HG02852 (cell line): ENCODE results near the gene BDH2.
A peak's percentile ranks its signal among the peaks of the same experiment; 100 is the strongest.

Experiments
- ATAC-seq: cut with Tn5 transposase; IDR thresholded peaks from one replicate; pipeline ENCODE4 v1.9.1; 2021; ENCODE audit warnings: mild to moderate bottlenecking, moderate library complexity; ENCODE audit not compliant: unreplicated experiment

BDH2 gene

DNA sequence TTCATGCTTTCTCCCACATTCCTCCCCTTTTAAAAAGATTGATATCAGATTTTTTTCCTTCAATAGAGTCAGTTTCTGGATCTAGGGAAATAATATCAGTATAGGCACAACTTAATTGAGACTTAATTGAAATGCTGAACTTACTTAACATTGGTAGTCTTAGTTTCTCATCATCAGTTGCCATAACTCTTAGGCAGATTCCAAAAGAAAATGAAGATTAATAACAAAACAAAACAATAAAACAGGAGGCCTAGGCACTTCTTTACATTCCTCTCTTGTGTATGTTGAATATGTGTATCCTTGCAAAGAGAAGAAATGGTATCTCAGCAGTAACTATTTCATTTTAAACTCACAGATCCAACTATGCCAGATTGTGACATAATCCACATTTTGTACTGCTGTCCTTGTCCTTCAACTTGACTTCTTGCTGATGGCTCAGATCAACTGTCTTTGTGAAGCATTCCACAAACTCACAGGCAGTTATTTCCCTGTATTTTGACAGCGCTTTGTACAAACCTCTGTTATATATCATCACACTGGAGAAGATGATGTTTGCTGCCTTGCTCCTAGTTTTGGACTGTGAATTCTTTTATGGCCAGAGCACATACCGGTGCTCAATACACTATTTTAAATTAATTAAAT, 14.0 kb downstream of the BDH2 start:
- no peak for ATAC-seq

DNA sequence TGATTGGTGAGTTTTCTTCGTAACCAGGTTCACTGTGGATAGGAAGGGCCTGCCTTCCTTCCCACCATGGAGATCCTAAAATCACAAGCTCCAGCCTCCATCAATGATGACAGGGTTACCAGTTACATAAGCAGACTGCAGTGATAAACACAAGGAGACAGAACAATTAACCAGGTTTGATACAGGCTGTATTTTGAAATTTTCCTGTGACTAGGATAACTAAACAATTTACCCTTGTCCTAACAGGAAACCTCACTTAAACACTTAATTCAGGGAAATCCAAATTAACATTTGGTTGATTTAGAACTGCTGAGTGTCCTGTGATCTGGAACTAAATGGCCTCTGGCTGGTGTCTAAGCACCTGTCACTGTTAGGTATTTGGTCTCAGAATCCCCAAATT, 20.0 kb downstream of the BDH2 start:
- no peak for ATAC-seq

GRCh38 chr4:103076747-103077347, 22.8 kb downstream of the BDH2 start, which contains the start of gene SLC9B2:
Gene SLC9B2 (minus strand): TSS chr4:103076761. CDS start chr4:103067550, 9,211 bp downstream.
- peak; percentile 59 for ATAC-seq

DNA sequence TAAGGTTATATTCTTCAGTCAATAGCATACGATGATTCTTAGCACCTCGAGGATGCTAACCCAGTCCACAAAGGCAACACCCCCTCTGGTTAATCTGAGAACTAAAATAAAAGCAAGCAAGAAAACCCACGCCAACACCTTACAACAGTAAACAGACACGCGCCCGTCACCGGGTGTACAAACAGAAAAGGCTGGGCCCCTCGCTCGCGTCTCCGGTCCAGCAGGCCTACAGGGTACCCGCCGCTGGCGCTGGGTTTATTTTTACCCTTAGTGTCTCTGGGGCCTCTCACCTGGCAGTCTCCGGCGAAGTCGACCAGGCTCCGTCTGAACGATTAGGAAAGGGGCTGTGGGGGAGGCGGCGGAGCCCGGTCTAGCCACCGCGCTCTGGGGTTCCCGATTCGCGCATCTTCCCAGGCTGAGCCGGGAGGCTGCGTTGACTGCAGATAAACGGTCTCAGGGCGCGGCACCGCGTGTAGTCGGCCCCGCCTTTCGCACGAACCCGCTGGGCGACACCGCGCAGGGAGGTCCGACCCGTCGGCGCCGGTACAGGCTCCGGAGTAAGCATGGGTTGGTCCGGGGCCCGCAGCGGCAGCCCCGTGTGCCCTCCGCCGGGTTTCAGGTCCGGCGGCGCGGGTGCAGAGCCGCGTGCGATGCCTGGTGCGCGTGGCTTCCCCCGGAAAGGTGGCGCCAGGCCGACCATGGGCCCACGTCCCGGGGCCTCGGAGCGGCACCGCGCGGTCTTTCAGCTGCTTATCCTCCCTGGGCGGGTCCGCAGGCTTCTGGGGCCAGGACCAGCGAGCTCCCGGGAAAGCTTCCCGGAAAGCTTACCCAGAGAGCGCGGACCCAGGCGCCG, 23.5 kb downstream of the BDH2 start:
- peak; percentile 54 for ATAC-seq

GRCh38 chr4:103075435-103075893, 24.2 kb downstream of the BDH2 start:
- ATAC-seq = no peak

DNA sequence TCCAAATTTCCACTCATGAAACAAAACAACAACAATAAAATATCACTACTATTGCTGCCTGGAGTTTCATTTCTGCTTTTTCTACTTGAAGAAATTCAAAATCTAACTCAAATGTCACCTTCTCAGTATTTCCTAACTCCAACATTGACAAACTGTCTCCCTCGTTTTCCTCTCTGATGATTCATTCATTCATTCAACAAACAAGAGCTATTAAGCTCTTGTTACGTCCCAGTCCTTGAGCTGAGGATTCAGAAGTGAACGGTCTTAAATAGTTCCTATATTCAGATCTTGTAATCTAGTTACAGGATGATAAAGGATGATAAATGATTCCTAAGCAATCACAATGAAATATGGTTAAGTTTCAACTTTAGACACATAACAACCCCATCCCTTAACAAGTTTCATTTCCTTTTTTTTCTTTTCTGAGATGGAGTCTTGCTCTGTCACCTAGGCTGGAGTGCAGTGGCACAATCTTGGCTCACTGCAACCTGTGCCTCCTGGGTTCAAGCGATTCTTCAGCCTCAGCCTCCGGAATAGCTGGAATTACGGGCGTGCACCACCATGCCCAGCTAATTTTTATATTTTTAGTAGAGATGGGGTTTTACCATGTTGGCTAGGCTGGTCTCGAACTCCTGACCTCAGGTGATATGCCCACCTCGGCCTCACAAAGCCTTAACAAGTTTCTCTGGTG, 24.7 kb downstream of the BDH2 start:
- ATAC-seq = peak; percentile 26

DNA sequence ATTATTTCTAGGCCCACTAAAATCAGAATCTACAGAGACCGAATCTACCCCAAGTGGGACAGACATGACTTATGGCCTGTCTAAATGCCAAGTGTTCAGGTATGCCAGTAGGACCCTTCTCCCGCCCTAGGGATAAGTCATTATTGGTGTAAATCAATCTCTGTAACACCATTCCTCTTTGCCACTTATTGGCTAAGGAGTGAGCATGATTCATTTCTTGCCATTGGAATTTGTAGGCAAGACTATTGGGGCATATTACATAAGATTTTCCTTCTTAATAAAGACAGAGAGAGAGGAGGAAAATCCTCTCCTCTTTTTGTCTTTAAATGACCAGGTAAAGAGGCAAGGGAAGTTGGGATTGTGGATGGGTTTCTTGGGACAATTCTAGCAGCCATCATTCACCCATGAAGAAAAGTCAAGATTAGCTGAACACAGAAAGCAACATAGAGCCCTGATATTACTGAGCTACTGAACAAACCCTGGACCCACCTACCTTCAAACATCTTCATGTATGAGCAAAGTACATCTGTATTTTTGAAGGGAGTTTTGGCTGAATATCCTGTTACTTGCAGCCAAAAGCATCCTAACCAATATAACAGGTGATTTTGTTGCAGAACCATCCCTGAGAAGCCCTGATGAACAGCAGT, 25.7 kb downstream of the BDH2 start:
- ATAC-seq = no peak

- no peak for ATAC-seq
Observed at GRCh38 chr4:103067841-103068547, 31.6 kb downstream of the BDH2 start.

- no peak for ATAC-seq
Observed at GRCh38 chr4:103060453-103061148, 39.0 kb downstream of the BDH2 start.

GRCh38 chr4:103054030-103054429, 45.6 kb downstream of the BDH2 start:
- ATAC-seq = no peak

GRCh38 chr4:103052779-103053178, 46.9 kb downstream of the BDH2 start:
- no peak for ATAC-seq

DNA sequence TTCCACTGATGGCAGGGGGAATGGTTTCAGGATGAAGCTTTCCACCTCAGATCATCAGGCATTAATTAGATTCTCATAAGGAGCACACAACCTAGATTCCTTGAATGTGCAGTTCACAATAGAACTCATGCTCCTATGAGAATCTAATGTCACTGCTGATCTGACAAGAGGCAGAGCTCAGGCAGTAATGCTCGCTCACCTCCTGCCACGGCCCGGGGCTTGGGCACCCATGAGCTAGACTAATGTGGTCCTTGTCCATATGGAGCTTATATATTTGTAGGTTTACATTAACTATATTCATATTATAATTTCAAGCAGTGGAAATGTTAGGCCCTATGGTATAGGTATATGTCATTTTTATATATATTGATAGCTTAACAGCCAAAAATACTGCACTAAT, 47.5 kb downstream of the BDH2 start:
- ATAC-seq = no peak

GRCh38 chr4:103050736-103051436, 48.7 kb downstream of the BDH2 start:
- peak; percentile 43 for ATAC-seq

- ATAC-seq = peak; percentile 93
Observed at GRCh38 chr4:103046416-103047290, 53.0 kb downstream of the BDH2 start.

- ATAC-seq = no peak
Observed at GRCh38 chr4:103044183-103044582, 55.5 kb downstream of the BDH2 start.

GRCh38 chr4:103036169-103036568, 63.5 kb downstream of the BDH2 start:
- no peak for ATAC-seq

- ATAC-seq = no peak
Observed at GRCh38 chr4:103032574-103032973, 67.1 kb downstream of the BDH2 start.

GRCh38 chr4:103030791-103031190, 68.8 kb downstream of the BDH2 start:
- no peak for ATAC-seq
